CD4-positive, alpha-beta T cell treated with Interferon alpha-2 for 1 hour (primary cell): ENCODE results near the gene PTPRQ.
"Not testable (repeated sequence)": the region's sequence is repeated elsewhere in the genome, so short reads cannot be mapped to it uniquely, and the experiment has no call there.

Experiments
- DNase-seq, 2 donors: peaks; one replicate each; pipeline ENCODE4 v3.0.0-alpha.2; 2020 to 2022

PTPRQ gene

GRCh38 chr12:80477521-80478145 is 33.6 kb downstream of the PTPRQ start:
- not testable (repeated sequence) for DNase-seq

GRCh38 chr12:80484746-80485145 is 40.7 kb downstream of the PTPRQ start:
- DNase-seq: no peak

- DNase-seq: no peak
These were observed 41.4 kb downstream of the PTPRQ start for GRCh38 chr12:80485222-80485987.

- DNase-seq: no peak
These were observed 46.3 kb downstream of the PTPRQ start for GRCh38 chr12:80490329-80490728.

- no peak for DNase-seq
These were observed 47.1 kb downstream of the PTPRQ start for GRCh38 chr12:80491166-80491565.

- DNase-seq: no peak
These were observed 49.4 kb downstream of the PTPRQ start for GRCh38 chr12:80493466-80493865.

- no peak for DNase-seq
These were observed 50.8 kb downstream of the PTPRQ start for GRCh38 chr12:80494836-80495235.

GRCh38 chr12:80498059-80498728 is 54.2 kb downstream of the PTPRQ start:
- DNase-seq: no peak

GRCh38 chr12:80504389-80505163 is 60.5 kb downstream of the PTPRQ start:
- DNase-seq: no peak

GRCh38 chr12:80509781-80510556 is 65.9 kb downstream of the PTPRQ start:
- DNase-seq: no peak

GRCh38 chr12:80512781-80513180 is 68.7 kb downstream of the PTPRQ start:
- DNase-seq: no peak

GRCh38 chr12:80513211-80513610 is 69.2 kb downstream of the PTPRQ start:
- DNase-seq: no peak

GRCh38 chr12:80517655-80518054 is 73.6 kb downstream of the PTPRQ start:
- no peak for DNase-seq

- no peak for DNase-seq
These were observed 87.6 kb downstream of the PTPRQ start for GRCh38 chr12:80531646-80532045.

GRCh38 chr12:80539029-80539428 is 95.0 kb downstream of the PTPRQ start:
- no peak for DNase-seq

GRCh38 chr12:80549298-80549697 is 105.3 kb downstream of the PTPRQ start:
- DNase-seq: no peak

GRCh38 chr12:80551897-80552296 is 107.9 kb downstream of the PTPRQ start:
- DNase-seq: no peak

- DNase-seq: no peak
These were observed 109.3 kb downstream of the PTPRQ start for GRCh38 chr12:80553316-80553715.

- DNase-seq: no peak
These were observed 112.5 kb downstream of the PTPRQ start for GRCh38 chr12:80556566-80556965.

GRCh38 chr12:80559766-80560165 is 115.7 kb downstream of the PTPRQ start:
- no peak for DNase-seq

GRCh38 chr12:80565271-80565670 is 121.2 kb downstream of the PTPRQ start:
- no peak for DNase-seq

GRCh38 chr12:80567401-80567800 is 123.4 kb downstream of the PTPRQ start:
- no peak for DNase-seq
